Immature natural killer cell (primary cell): ENCODE results near the gene ATP2C2. TPM values are rescaled to one million over a fixed set of nuclear protein-coding genes. Genes with fewer than 3 reads are reported as not detected.
"Not testable (repeated sequence)": the region's sequence is repeated elsewhere in the genome, so short reads cannot be mapped to it uniquely, and the experiment has no call there.

Experiments
- DNase-seq, 3 donors: peaks; one replicate each; pipeline ENCODE4 v3.0.0; 2022; ENCODE audit warnings: mixed read lengths in 1 of 3
- H3K27ac Mint-ChIP-seq, 6 donors: one replicate each; pipeline ENCODE4 v1.8.0; 2020; ENCODE audit warnings: mixed read lengths in 6 of 6, mild to moderate bottlenecking in 5 of 6, inconsistent platforms in 4 of 6, moderate library complexity in 3 of 6
- H3K27me3 Mint-ChIP-seq, 3 donors: one replicate each; pipeline ENCODE4 v1.8.0; 2020 to 2021; ENCODE audit warnings: low read depth in 3 of 3, mild to moderate bottlenecking in 3 of 3, mixed read lengths in 3 of 3, moderate library complexity in 3 of 3, inconsistent platforms in 1 of 3
- H3K36me3 Mint-ChIP-seq, 3 donors: one replicate each; pipeline ENCODE4 v1.8.0; 2020; ENCODE audit warnings: mixed read lengths in 3 of 3, inconsistent platforms in 2 of 3, mild to moderate bottlenecking in 2 of 3
- H3K4me1 Mint-ChIP-seq, 2 donors: one replicate each; pipeline ENCODE4 v1.8.0; 2020; ENCODE audit warnings: inconsistent platforms in 2 of 2, mild to moderate bottlenecking in 2 of 2, mixed read lengths in 2 of 2, moderate library complexity in 1 of 2
- H3K4me3 Mint-ChIP-seq, 5 donors: one replicate each; pipeline ENCODE4 v1.8.0; 2020; ENCODE audit warnings: mild to moderate bottlenecking in 5 of 5, mixed read lengths in 5 of 5, inconsistent platforms in 3 of 5, moderate library complexity in 3 of 5
- H3K9me3 Mint-ChIP-seq, 6 donors: one replicate each; pipeline ENCODE4 v1.8.0; 2020; ENCODE audit warnings: mild to moderate bottlenecking in 6 of 6, mixed read lengths in 6 of 6, inconsistent platforms in 4 of 6, moderate library complexity in 3 of 6
- polyA plus RNA-seq, 3 donors: library from polyadenylated mRNA; unstranded; fragments of 300-500 nt; fragmentation: Illumina TruSeq; gene quantifications; one replicate each; pipeline ENCODE4 v1.2.3, GENCODE V29; 2021

Gene ATP2C2
- polyA plus RNA-seq, 3 donors from 2014 or later: not detected

- Mint-ChIP-seq H3K4me3 (no peak overlapping the region), H3K27ac (no peak overlapping the region), H3K36me3 (no peaks in the 10 kb centered on the region), H3K27me3 (peaks cover 2 to 5% (median 4%) of the 10 kb centered on the region in 3 donors), H3K9me3 (peaks cover 0 to 6% (median 1%) of the 10 kb centered on the region in 6 donors), H3K4me1 (no peaks in the 10 kb centered on the region)
- no peak for DNase-seq
These were observed 36.1 kb upstream of the ATP2C2 start for GRCh38 chr16:84331998-84332780.

GRCh38 chr16:84332975-84333684 lies 35.2 kb upstream of the ATP2C2 start:
- H3K27me3 Mint-ChIP-seq: peaks cover 1 to 6% (median 4%) of the 10 kb centered on the region in 3 donors
- H3K9me3 Mint-ChIP-seq: peaks cover 0 to 6% (median 1%) of the 10 kb centered on the region in 6 donors
- H3K4me1 Mint-ChIP-seq: no peaks in the 10 kb centered on the region
- no peak for DNase-seq
- H3K36me3 Mint-ChIP-seq: no peaks in the 10 kb centered on the region
- no peak overlapping the region for H3K4me3 Mint-ChIP-seq
- H3K27ac Mint-ChIP-seq: no peak overlapping the region

GRCh38 chr16:84334058-84334457 lies 34.3 kb upstream of the ATP2C2 start:
- Mint-ChIP-seq H3K4me1 (no peaks in the 10 kb centered on the region), H3K36me3 (no peaks in the 10 kb centered on the region), H3K27ac (no peak overlapping the region), H3K9me3 (peaks cover 0 to 6% (median 1%) of the 10 kb centered on the region in 6 donors), H3K4me3 (no peak overlapping the region), H3K27me3 (peaks cover 1 to 6% (median 4%) of the 10 kb centered on the region in 3 donors)
- no peak for DNase-seq

DNA sequence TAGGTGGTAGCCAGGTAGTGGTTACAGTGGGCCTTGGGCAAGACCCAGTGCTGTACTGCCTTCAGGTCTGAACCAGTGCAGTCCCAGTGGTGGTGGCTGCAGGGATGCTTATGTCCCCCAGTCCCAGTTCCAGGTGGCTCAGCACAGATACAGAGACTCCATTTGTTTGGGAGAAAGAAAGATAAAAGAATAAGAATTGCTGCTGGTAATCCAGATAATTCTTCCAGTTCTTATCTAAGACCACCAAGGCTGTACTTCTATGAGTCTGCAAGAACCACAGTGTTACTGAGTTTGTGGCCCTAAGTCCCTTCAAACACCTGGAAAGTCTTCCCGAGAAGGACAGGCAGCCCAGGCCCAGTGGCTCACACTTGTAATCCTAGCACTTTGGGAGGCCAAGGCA lies 33.9 kb upstream of the ATP2C2 start:
- Mint-ChIP-seq H3K4me3 (no peak overlapping the region), H3K27me3 (peaks cover 1 to 6% (median 4%) of the 10 kb centered on the region in 3 donors), H3K36me3 (no peaks in the 10 kb centered on the region), H3K4me1 (no peaks in the 10 kb centered on the region), H3K27ac (no peak overlapping the region), H3K9me3 (peaks cover 0 to 6% (median 1%) of the 10 kb centered on the region in 6 donors)
- DNase-seq: no peak

GRCh38 chr16:84337236-84337635 lies 31.1 kb upstream of the ATP2C2 start:
- not testable (repeated sequence) for DNase-seq, H3K27ac Mint-ChIP-seq, H3K27me3 Mint-ChIP-seq, H3K4me3 Mint-ChIP-seq, H3K36me3 Mint-ChIP-seq, H3K4me1 Mint-ChIP-seq, H3K9me3 Mint-ChIP-seq

DNA sequence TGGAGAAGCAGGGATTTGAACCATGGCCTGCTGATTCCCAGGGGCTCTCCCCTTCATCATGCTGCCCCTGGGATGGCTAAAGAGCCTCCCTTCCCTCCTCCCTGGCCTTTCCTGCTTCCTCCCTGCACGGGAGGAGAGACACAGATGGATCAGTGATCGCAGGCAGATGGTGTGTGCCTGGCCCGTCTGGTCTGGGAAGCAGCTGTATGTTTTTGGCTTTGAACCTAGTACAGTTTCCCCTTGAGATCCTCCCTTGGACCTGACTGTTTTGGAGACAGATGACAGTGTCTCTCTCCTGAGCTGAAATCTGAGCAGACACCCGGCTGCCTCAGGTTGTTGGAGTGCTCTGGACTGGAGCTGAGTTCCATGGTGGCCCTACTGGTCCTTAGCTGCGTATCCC lies 29.0 kb upstream of the ATP2C2 start:
- H3K9me3 Mint-ChIP-seq: peaks cover 0 to 6% (median 1%) of the 10 kb centered on the region in 6 donors
- H3K4me3 Mint-ChIP-seq: no peak overlapping the region
- no peaks in the 10 kb centered on the region for H3K36me3 Mint-ChIP-seq
- H3K27me3 Mint-ChIP-seq: peaks cover 0 to 6% (median 1%) of the 10 kb centered on the region in 3 donors
- no peak overlapping the region for H3K27ac Mint-ChIP-seq
- DNase-seq: no peak
- no peaks in the 10 kb centered on the region for H3K4me1 Mint-ChIP-seq

DNA sequence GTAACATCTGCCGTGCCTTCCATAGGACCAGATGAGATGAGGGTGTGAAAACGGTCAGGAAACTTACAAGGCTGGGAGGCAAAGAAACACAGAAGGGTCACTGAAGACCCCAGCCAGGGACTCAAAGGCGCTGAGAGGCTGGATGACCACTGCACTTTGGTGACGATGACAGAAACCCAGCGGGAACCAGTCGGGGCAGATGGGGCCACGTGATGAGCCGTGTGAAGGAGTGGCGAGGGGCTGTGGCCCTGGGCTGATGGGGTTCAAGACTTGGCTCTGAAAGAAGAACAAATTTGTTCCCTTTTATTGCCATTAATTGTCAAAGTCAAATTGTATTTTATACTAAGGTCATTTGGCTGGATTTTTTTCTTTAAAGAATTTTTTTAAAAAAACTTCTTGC lies 28.6 kb upstream of the ATP2C2 start:
- Mint-ChIP-seq H3K4me1 (no peaks in the 10 kb centered on the region), H3K4me3 (no peak overlapping the region), H3K9me3 (peaks cover 0 to 6% (median 1%) of the 10 kb centered on the region in 6 donors), H3K27me3 (peaks cover 0 to 6% (median 1%) of the 10 kb centered on the region in 3 donors), H3K36me3 (no peaks in the 10 kb centered on the region), H3K27ac (no peak overlapping the region)
- DNase-seq: no peak

GRCh38 chr16:84340325-84341040 lies 27.9 kb upstream of the ATP2C2 start:
- Mint-ChIP-seq H3K9me3 (peaks cover 0 to 6% (median under 1%) of the 10 kb centered on the region in 6 donors), H3K4me1 (no peaks in the 10 kb centered on the region), H3K27ac (no peak overlapping the region), H3K27me3 (peaks cover 0 to 4% (median 1%) of the 10 kb centered on the region in 3 donors), H3K4me3 (no peak overlapping the region), H3K36me3 (no peaks in the 10 kb centered on the region)
- no peak for DNase-seq

GRCh38 chr16:84341528-84342295 lies 26.6 kb upstream of the ATP2C2 start:
- H3K9me3 Mint-ChIP-seq: peaks cover 0 to 6% (median 0%) of the 10 kb centered on the region in 6 donors
- H3K4me1 Mint-ChIP-seq: no peaks in the 10 kb centered on the region
- H3K36me3 Mint-ChIP-seq: no peaks in the 10 kb centered on the region
- no peak for DNase-seq
- no peak overlapping the region for H3K4me3 Mint-ChIP-seq
- H3K27ac Mint-ChIP-seq: no peak overlapping the region
- H3K27me3 Mint-ChIP-seq: peaks cover 0 to 6% (median 2%) of the 10 kb centered on the region in 3 donors

DNA sequence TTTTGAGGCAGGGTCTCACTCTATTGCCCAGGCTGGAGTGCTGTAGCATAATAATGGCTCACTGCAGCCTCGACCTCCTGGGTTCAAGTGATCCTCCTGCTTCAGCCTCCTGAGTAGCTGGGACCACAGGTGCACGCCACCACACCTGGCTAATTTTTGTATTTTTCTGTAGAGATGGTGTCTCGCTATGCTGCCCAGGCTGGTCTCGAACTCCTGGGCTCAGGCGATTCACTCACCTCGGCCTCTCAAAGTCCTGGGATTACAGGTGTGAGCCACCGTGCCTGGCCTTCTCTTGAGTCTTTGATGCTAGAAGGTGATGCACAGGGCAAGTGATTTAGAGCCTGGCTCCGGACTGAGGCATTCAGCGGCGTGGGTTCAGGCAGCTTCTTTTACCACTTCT lies 24.5 kb upstream of the ATP2C2 start:
- not testable (repeated sequence) for H3K27ac Mint-ChIP-seq, H3K4me1 Mint-ChIP-seq, H3K36me3 Mint-ChIP-seq, DNase-seq, H3K4me3 Mint-ChIP-seq, H3K9me3 Mint-ChIP-seq, H3K27me3 Mint-ChIP-seq

DNA sequence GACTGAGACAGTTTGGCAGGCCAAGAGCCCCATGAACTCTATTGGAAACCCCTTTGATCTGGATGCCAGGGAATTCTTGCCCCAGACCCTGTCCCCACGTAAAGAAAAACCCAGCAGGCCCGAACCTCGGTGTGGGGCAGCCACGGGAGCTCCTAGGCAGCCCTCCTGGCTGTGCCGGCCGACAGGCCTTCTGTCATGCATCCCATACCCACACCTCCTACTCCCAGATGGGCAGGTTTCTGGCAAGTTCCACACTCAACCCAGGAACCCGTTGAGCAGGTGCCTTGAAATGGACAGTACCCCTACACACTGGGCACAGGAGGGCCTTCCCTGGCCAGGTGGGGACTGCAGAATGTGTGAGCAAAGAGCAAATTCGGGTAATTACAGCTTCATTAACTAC lies 23.6 kb upstream of the ATP2C2 start:
- no peaks in the 10 kb centered on the region for H3K4me1 Mint-ChIP-seq
- DNase-seq: no peak
- H3K27ac Mint-ChIP-seq: no peak overlapping the region
- no peak overlapping the region for H3K4me3 Mint-ChIP-seq
- peaks cover under 1 to 2% (median 2%) of the 10 kb centered on the region in 3 donors for H3K27me3 Mint-ChIP-seq
- no peaks in the 10 kb centered on the region for H3K9me3 Mint-ChIP-seq
- no peaks in the 10 kb centered on the region for H3K36me3 Mint-ChIP-seq

GRCh38 chr16:84347161-84347560 lies 21.2 kb upstream of the ATP2C2 start:
- Mint-ChIP-seq H3K4me1 (no peaks in the 10 kb centered on the region), H3K27ac (no peak overlapping the region), H3K4me3 (no peak overlapping the region), H3K9me3 (no peaks in the 10 kb centered on the region), H3K36me3 (no peaks in the 10 kb centered on the region), H3K27me3 (peaks cover 2% of the 10 kb centered on the region in 3 donors)
- DNase-seq: no peak

DNA sequence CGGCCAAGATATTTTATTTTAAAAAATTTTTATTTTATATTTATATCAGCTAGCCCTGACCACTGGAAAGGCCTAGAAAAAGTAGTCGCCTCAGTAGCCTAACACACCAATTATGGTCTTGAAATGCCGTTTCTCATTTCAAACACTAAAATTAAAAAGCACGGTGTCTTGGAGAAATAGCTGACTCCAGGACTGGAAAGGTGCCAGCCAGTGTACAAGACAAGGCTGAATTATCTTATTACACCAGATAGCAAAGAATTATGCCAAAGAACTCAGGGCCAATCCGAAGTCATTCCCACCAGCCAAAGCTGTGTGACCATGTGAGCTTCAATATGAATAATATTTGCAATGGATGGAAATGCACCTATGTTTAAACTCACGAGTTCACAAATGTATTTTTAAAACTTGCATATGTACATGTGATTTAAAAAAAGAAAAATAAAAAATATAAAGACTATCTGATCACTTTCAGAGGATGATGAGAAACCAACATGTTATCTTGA lies 19.9 kb upstream of the ATP2C2 start:
- no peak for DNase-seq
- Mint-ChIP-seq H3K4me1 (no peaks in the 10 kb centered on the region), H3K9me3 (no peaks in the 10 kb centered on the region), H3K27me3 (peaks cover 2% of the 10 kb centered on the region in 3 donors), H3K36me3 (no peaks in the 10 kb centered on the region), H3K27ac (no peak overlapping the region), H3K4me3 (no peak overlapping the region)
